Kidney capillary endothelial cell (primary cell): ENCODE data around the gene TRIM51.
"Not testable (repeated sequence)": the region's sequence is repeated elsewhere in the genome, so short reads cannot be mapped to it uniquely, and the experiment has no call there.

Source experiments
- DNase-seq: peaks from one replicate; pipeline ENCODE4 v3.0.0-alpha.2; 2018; ENCODE audit warnings: low spot score

The TRIM51 gene

GRCh38 chr11:55882997-55883396 lies at the start of gene TRIM51:
TRIM51 (plus strand) TSS chr11:55883297; CDS start chr11:55885429, 2,132 bp downstream.
- DNase-seq, result not testable (repeated sequence)

GRCh38 chr11:55838452-55838851 lies 44.6 kb upstream of the TRIM51 start, which contains the start of gene OR5D16:
OR5D16 (plus strand) TSS chr11:55838752; CDS start chr11:55838752, 0 bp downstream.
- DNase-seq, result no peak

- no peak for DNase-seq
Observed at GRCh38 chr11:55847453-55847852, 35.6 kb upstream of the TRIM51 start.

GRCh38 chr11:55849037-55849436 lies 34.1 kb upstream of the TRIM51 start:
- no peak for DNase-seq

- no peak for DNase-seq
Observed at GRCh38 chr11:55852141-55852540, 31.0 kb upstream of the TRIM51 start.

- no peak for DNase-seq
Observed at GRCh38 chr11:55854704-55855103, 28.4 kb upstream of the TRIM51 start.

- DNase-seq, result not testable (repeated sequence)
Observed at GRCh38 chr11:55867354-55867753, 15.7 kb upstream of the TRIM51 start.

- DNase-seq, result not testable (repeated sequence)
Observed at GRCh38 chr11:55872731-55873130, 10.4 kb upstream of the TRIM51 start.

GRCh38 chr11:55873146-55873545 lies 10.0 kb upstream of the TRIM51 start:
- DNase-seq, result not testable (repeated sequence)

GRCh38 chr11:55884995-55885394 lies 1.9 kb downstream of the TRIM51 start:
- not testable (repeated sequence) for DNase-seq

GRCh38 chr11:55885481-55885880 lies 2.4 kb downstream of the TRIM51 start:
- DNase-seq, result not testable (repeated sequence)

- DNase-seq, result no peak
Observed at GRCh38 chr11:55895216-55895615, 12.1 kb downstream of the TRIM51 start.

GRCh38 chr11:55902308-55902707 lies 19.2 kb downstream of the TRIM51 start:
- DNase-seq, result no peak

GRCh38 chr11:55914482-55914881 lies 31.4 kb downstream of the TRIM51 start, which contains the start of gene OR5W2:
OR5W2 (minus strand) TSS chr11:55914582; CDS start chr11:55914582, 0 bp downstream.
- no peak for DNase-seq

GRCh38 chr11:55920537-55920936 lies 37.4 kb downstream of the TRIM51 start:
- DNase-seq, result no peak

GRCh38 chr11:55936300-55936699 lies 53.2 kb downstream of the TRIM51 start, which contains the start of gene OR5I1:
OR5I1 (minus strand) TSS chr11:55936400; CDS start chr11:55936400, 0 bp downstream.
- no peak for DNase-seq
